ENCODE data around the gene PLEKHG3.
A peak's percentile ranks its signal among the peaks of the same experiment; 100 is the strongest.

PLEKHG3 gene

DNA sequence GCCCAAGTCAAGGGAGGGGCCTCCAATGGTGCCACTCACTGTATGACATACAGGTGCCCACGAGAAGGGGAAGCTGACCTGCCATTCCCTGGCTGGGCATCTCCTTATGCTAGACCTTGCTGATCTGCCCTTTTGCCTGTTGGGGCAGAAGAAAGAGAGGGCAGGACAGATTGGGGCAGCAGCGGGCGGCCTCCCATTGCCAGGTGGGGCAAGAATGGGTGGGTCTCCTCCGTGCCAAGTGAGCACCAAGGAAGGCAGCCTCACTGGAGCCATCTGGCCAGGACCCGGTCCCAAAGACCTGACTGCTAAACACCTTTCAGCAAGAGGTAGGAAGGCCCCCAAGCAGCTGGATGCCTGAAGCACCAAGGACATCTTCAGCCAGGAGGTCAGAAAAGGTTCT lies 50.5 kb downstream of the PLEKHG3 start:
- DNase-seq (ENCODE audit: extremely low read depth, low read depth) = no peak
- TF ChIP-seq, protein P1, sequence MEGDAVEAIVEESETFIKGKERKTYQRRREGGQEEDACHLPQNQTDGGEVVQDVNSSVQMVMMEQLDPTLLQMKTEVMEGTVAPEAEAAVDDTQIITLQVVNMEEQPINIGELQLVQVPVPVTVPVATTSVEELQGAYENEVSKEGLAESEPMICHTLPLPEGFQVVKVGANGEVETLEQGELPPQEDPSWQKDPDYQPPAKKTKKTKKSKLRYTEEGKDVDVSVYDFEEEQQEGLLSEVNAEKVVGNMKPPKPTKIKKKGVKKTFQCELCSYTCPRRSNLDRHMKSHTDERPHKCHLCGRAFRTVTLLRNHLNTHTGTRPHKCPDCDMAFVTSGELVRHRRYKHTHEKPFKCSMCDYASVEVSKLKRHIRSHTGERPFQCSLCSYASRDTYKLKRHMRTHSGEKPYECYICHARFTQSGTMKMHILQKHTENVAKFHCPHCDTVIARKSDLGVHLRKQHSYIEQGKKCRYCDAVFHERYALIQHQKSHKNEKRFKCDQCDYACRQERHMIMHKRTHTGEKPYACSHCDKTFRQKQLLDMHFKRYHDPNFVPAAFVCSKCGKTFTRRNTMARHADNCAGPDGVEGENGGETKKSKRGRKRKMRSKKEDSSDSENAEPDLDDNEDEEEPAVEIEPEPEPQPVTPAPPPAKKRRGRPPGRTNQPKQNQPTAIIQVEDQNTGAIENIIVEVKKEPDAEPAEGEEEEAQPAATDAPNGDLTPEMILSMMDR (IDR thresholded peaks at IDR 0.05; ENCODE audit: low read depth, low read length) = no peak

DNA sequence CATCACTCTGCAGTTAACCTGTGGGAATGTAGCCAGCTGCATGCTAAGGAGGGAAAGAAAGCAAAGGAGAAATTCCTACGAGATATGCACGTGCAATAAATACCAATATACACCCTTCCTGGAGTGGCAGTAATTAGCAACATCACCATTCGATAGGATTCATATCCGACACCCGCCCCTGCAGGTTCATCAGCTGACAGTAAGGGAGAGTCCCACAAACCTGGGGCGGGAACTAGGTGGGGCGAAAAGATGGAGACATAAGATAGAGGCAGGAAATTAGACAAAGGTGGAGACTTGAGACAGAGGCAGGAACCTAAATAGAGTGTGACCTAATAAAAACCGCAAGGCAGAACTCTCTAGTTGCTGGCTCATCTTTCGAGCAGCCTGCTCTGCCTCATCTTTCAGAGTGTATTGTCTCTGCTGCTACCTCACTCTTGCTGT lies 51.6 kb downstream of the PLEKHG3 start:
- TF ChIP-seq, protein P1 (IDR thresholded peaks at IDR 0.05; ENCODE audit: low read depth, low read length) = no peak
- DNase-seq (ENCODE audit: extremely low read depth, low read depth) = no peak

DNA sequence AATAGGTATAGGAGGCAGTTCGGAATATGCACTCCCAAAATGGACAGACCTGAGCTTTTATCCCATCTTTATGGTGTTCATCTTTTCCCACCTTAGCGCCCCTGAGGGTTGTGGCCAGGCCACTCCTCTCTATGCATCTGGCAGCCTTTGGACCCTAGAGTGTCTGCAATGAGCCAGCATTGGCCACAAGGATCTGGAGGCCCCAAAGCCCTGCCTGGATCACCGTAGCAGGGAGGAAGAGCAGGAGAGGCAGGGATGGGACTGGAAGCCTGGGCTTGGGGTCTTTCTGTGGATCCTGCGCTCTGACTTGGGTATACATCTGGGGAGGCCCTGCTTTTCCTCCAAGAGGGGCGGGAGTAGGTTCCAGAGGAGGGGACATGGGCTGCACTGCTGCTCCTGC lies 52.5 kb downstream of the PLEKHG3 start:
- DNase-seq (ENCODE audit: extremely low read depth, low read depth) = no peak
- TF ChIP-seq, protein P1 (IDR thresholded peaks at IDR 0.05; ENCODE audit: low read depth, low read length) = no peak

DNA sequence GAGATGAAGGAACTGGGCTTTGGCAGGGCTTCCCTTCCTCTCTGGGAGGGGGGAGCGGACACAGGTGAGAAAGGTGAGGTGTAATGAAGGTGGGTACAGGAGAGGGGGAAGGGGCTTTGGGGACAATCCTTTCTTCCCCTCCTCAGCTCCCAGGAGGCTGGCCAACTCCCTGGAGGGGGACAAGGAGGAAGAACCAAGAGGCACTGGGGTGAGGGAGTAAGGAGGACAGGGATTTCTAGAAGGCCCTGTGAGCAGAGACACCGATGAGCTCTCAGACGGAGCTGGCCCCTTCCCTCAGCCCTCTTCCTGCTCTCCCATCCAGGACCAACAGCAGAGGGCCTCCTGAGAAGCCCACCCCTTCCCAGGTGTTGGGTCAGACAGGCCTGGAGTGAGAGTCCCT lies 53.4 kb downstream of the PLEKHG3 start:
- DNase-seq (ENCODE audit: extremely low read depth, low read depth) = no peak
- TF ChIP-seq, protein P1 (IDR thresholded peaks at IDR 0.05; ENCODE audit: low read depth, low read length) = no peak

DNA sequence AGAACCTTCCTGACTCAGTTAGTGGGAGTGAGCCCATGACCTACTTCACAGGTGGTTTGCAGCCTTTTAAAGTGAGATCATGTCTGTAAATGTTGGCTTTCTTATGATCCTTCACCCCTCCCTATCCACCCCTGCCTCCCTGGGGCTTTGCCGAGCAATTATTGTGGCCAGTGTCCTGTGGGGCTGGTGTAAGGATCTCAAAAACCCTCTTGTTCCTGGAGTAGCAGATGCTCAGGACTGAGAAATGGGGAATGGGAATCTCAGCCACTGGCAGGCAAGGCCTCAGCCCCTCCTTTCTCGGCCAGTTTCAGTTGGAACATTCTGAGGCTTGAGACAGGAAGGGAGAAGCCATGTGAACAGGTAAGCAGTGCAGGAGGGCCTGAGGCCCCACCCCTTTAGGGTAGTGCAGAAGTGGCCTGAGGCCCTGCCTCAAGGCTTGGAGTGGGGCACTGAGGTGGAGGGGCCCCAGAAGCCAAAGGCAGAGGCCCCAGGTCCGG lies 53.8 kb downstream of the PLEKHG3 start:
- no peak for DNase-seq (ENCODE audit: extremely low read depth, low read depth)
- TF ChIP-seq, protein P1 (IDR thresholded peaks at IDR 0.05; ENCODE audit: low read depth, low read length) = no peak

DNA sequence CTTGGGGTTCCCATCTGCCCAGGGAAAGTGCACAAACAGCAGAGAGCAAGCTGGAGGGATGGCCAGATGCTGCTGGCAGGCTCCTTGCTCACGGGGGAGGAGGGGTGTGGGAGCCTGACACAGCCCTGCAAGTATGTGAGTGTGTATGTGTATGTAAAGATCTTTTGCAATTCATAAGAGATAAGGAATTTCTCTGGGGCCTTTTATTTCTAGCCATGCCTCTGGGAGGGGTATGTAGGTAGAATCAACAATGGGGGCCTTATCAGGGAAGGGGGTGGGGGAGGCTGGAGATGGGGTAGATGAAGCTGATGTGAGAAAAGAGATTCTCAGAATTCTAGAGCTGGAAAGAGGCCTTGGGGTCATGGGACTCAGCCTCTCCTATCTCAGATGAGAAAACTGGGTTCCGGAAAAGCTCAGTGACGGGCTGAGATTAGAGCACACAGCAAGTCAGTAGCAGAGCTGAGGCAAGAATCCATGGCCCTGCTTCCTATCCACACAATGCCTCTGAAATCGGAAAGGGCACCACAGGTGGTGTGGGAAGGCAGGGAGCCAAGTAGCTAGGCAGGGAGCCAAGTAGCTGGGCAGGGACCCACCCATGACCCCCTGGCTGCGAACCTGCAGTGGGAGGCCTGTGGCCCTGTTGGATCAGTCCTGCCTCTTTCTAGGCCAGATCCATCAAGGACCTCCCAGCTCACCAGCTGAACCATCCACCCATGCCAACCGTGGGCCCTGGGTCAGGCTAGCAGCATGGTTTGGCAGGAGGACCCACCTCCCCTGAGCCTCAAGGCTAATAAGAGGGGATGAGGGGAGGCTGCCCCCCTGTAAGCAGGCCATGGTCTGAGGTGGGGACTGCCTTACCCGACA lies 54.7 kb downstream of the PLEKHG3 start:
- DNase-seq (ENCODE audit: extremely low read depth, low read depth) = peak; percentile 76
- TF ChIP-seq, protein P1 (IDR thresholded peaks at IDR 0.05; ENCODE audit: low read depth, low read length) = no peak

DNA sequence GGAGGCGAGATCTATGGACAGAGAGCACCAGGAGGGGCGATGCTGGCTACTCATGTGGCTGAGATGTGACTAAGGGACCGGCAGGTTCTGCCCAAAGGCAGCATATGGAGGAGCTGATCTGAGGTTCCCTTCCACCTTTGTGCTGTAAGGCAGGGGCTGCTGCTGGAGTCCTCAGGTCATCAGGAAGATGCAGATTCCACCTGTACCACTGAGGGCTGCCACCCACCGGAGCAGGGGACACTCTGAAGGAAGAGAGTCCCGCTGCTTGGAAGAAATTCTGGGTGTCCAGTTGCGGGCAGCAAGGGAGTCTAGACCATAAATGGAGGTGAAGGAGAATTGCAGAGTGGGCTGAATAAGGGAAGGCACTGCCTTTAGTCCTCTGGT lies 55.3 kb downstream of the PLEKHG3 start:
- DNase-seq (ENCODE audit: extremely low read depth, low read depth) = no peak

More for the DNA sequence above, 55.3 kb downstream of the PLEKHG3 start:
- TF ChIP-seq, protein P1 (IDR thresholded peaks at IDR 0.05; ENCODE audit: low read depth, low read length) = no peak
